Endothelial cell (in vitro differentiated cells): Measurements from ENCODE around the gene WFDC10A. TPM values are rescaled to one million over a fixed set of nuclear protein-coding genes. Genes with fewer than 3 reads are reported as not detected.
"Not testable (repeated sequence)": the region's sequence is repeated elsewhere in the genome, so short reads cannot be mapped to it uniquely, and the experiment has no call there.

Source experiments
- DNase-seq: peaks from one replicate; pipeline ENCODE4 v3.0.0; 2021; ENCODE audit warnings: low spot score
- H3K27ac Mint-ChIP-seq: one replicate; pipeline ENCODE4 v1.8.0; 2021; ENCODE audit warnings: mixed read lengths, inconsistent platforms; ENCODE audit not compliant: unreplicated experiment
- H3K27me3 Mint-ChIP-seq: one replicate; pipeline ENCODE4 v1.8.0; 2021; ENCODE audit warnings: mild to moderate bottlenecking, moderate library complexity, mixed read lengths, inconsistent platforms; ENCODE audit not compliant: unreplicated experiment
- H3K36me3 Mint-ChIP-seq: one replicate; pipeline ENCODE4 v1.8.0; 2021; ENCODE audit warnings: mild to moderate bottlenecking, low read depth, mixed read lengths, inconsistent platforms; ENCODE audit not compliant: unreplicated experiment
- H3K4me1 Mint-ChIP-seq: one replicate; pipeline ENCODE4 v1.8.0; 2021; ENCODE audit warnings: mild to moderate bottlenecking, mixed read lengths, inconsistent platforms; ENCODE audit not compliant: unreplicated experiment
- H3K4me3 Mint-ChIP-seq: one replicate; pipeline ENCODE4 v1.8.0; 2021; ENCODE audit warnings: mild to moderate bottlenecking, mixed read lengths, inconsistent platforms; ENCODE audit not compliant: unreplicated experiment
- H3K9me3 Mint-ChIP-seq: one replicate; pipeline ENCODE4 v1.8.0; 2021; ENCODE audit warnings: mixed read lengths, inconsistent platforms; ENCODE audit not compliant: unreplicated experiment
- CTCF ChIP-seq: fragments of 200-600 bp; sonication (generic); IDR thresholded peaks from one replicate; pipeline ENCODE4 v1.5.0; 2021; ENCODE audit warnings: antibody characterized with exemption; ENCODE audit not compliant: unreplicated experiment
- long read RNA-seq: library from polyadenylated mRNA; unstranded; transcript quantifications from one replicate; pipeline ENCODE4 v2.0.0, GENCODE V29; 2020; ENCODE audit not compliant: unreplicated experiment
- total RNA-seq: library from RNA; stranded (reverse); fragmentation: NEBNext Ultra II Directional; extraction: Animal tissue kit (Norgen Biotek cat#: 25700); gene quantifications from one replicate; pipeline ENCODE4 v1.2.1, GENCODE V29; 2021; ENCODE audit not compliant: unreplicated experiment

Gene WFDC10A
- total RNA-seq = not detected
- long read RNA-seq = 0 reads

DNA sequence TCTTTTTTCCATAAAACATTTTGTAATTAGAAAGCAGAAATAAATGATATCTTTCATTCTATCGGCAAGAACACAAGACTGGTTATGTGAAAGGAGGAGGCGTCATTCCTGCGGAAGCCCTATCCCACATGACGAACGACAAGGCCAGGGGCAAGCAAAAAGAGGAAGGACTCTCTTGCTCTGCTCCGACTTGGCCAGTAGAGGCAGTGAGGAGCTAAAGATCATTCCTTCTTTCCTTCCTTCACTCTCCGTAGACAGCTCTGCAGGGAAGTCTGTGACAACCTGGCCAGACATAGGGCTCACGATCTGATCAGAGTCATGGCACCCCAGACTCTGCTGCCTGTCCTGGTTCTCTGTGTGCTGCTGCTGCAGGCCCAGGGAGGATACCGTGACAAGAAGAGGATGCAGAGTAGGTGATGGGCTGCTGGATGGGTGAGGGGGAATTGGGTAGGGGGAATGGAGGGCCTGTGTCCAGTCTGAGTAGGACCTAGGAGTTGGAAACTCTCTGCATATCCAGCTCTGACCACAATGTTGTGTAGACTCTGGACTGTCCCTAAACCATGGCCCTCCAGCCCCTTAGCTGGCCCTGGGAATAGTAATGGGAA is at the start of gene WFDC10A:
Gene WFDC10A (plus strand): TSS at position 244 of the 605 bp plus-strand sequence. CDS start 75 bp downstream, at position 319.
- no peaks in the 10 kb centered on the region for H3K36me3 Mint-ChIP-seq
- no peaks in the 10 kb centered on the region for H3K27me3 Mint-ChIP-seq
- no peak within 1 kb of the TSS for H3K27ac Mint-ChIP-seq
- peak; percentile 44 for DNase-seq
- peak; percentile 66 for TF ChIP-seq CTCF
- H3K4me1 Mint-ChIP-seq = no peaks in the 10 kb centered on the region
- H3K9me3 Mint-ChIP-seq = no peaks in the 10 kb centered on the region
- H3K4me3 Mint-ChIP-seq = no peak within 1 kb of the TSS

DNA sequence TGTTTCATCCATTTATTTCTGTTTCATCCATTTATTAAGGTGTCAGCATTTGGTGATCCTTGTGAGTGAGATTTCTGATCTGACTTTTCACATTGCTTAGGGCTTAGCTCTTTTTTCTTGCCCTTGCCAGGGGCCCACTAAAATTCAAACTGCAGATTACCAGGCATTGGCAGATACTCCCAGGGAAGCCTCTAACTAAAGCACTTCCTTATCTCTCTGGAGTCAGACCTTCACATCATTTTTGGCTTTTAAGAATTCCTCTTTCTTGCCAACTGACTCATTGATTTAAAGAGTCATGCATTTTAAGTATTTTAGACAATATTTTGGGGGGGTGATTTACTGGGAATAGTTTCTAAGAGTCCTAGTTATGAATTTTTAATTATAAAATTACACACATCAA is 47.8 kb upstream of the WFDC10A start:
- Mint-ChIP-seq H3K27ac (no peak overlapping the region), H3K27me3 (no peaks in the 10 kb centered on the region), H3K36me3 (no peaks in the 10 kb centered on the region), H3K4me3 (no peak overlapping the region), H3K9me3 (no peaks in the 10 kb centered on the region), H3K4me1 (peaks cover 4% of the 10 kb centered on the region)
- DNase-seq = no peak
- TF ChIP-seq CTCF = no peak

DNA sequence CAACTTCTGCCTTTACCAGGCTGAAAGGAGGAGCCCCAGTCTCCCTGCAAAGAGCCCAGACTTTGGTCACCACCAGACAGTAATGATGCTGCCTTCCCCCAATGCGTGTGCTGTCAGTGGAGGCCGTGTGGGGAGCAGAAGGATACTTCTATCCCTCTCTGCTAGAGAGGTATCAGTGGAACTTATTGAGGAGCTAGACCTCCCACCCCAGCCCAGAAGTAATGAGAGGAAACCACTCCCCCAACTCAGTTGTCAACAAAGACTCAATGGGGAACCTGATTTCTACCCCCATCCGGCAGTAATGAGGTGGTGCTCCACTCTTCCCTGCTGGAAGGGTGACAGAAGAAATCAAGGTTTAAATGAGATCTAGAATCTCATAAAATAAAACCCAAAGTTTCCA is 46.0 kb upstream of the WFDC10A start:
- DNase-seq = no peak
- Mint-ChIP-seq H3K27me3 (no peaks in the 10 kb centered on the region), H3K4me3 (no peak overlapping the region), H3K9me3 (no peaks in the 10 kb centered on the region), H3K4me1 (peaks cover 2% of the 10 kb centered on the region), H3K27ac (no peak overlapping the region), H3K36me3 (no peaks in the 10 kb centered on the region)
- TF ChIP-seq CTCF = no peak

DNA sequence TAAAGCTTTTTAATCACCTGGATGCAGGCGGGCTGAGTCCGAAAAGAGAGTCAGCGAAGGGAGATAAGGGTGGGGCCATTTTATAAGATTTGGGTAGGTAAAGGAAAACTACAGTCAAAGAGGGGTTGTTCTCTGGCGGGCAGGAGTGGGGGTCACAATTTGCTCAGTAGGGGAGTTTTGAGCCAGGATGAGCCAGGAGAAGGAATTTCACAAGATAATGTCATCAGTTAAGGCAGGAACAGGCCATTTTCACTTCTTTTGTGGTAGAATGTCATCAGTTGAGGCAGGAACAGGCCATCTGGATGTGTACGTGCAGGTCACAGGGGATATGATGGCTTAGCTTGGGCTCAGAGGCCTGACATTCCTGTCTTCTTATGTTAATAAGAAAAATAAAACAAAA is 45.2 kb upstream of the WFDC10A start:
- not testable (repeated sequence) for H3K36me3 Mint-ChIP-seq, H3K9me3 Mint-ChIP-seq, DNase-seq, H3K27me3 Mint-ChIP-seq, H3K27ac Mint-ChIP-seq, H3K4me3 Mint-ChIP-seq, H3K4me1 Mint-ChIP-seq

- H3K27ac Mint-ChIP-seq, H3K36me3 Mint-ChIP-seq, DNase-seq, H3K4me3 Mint-ChIP-seq, H3K4me1 Mint-ChIP-seq, H3K9me3 Mint-ChIP-seq, H3K27me3 Mint-ChIP-seq: not testable (repeated sequence)
Measured at GRCh38 chr20:45585986-45586385, 43.6 kb upstream of the WFDC10A start.

DNA sequence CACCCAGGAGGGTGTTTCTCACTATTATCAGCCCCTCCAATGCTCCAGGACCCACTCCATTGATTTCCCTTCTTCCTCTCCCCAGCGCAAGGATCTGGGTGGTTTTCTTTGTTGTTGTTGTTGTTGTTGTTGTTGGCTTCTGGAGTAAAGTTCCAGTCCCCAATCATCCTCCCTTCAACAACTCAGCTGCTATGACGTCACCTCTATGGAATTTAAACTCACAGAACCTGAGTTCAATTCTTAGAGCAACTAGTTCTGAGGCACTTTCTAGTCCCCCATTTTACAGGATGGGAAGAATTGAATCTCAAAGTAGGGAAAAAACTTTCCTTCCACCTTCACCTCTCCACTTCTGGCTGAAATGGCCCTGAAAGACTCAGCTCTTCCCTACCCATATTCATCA is 40.7 kb upstream of the WFDC10A start:
- DNase-seq = no peak
- no peaks in the 10 kb centered on the region for H3K27me3 Mint-ChIP-seq

More for the DNA sequence above, 40.7 kb upstream of the WFDC10A start:
- Mint-ChIP-seq H3K36me3 (no peaks in the 10 kb centered on the region), H3K27ac (no peak overlapping the region), H3K4me3 (no peak overlapping the region), H3K9me3 (no peaks in the 10 kb centered on the region), H3K4me1 (no peaks in the 10 kb centered on the region)
- TF ChIP-seq CTCF = no peak
